Stomach (tissue), 9 donors: ENCODE results near the gene PLEKHM3. TPM values are rescaled to one million over a fixed set of nuclear protein-coding genes. Genes with fewer than 3 reads are reported as not detected.
A peak's percentile ranks its signal among the peaks of the same experiment; 100 is the strongest.

Experiments
- DNase-seq, 2 donors: peaks; one replicate each; pipeline versions ENCODE4 v3.0.0 to v3.0.0-alpha.2; 2013 to 2019
- H3K27ac ChIP-seq, 5 donors: fragments of 200-600 bp in 4 of 5; sonication (generic) in 4 of 5; one replicate each; pipeline ENCODE4 v1.5.1; 2013 to 2019; ENCODE audit warnings: mild to moderate bottlenecking in 1 of 5, moderate library complexity in 1 of 5
- H3K27me3 ChIP-seq, 3 donors: fragments of 200-600 bp; sonication (generic); one replicate each; pipeline ENCODE4 v1.5.1; 2017 to 2019; ENCODE audit warnings: mixed run types in 1 of 3
- H3K36me3 ChIP-seq, 4 donors: fragments of 200-600 bp; sonication (generic); 1 replicate in 3 of 4; 2 replicates in 1 of 4; pipeline ENCODE4 v1.5.1; 2016 to 2019
- H3K4me1 ChIP-seq, 4 donors: fragments of 200-600 bp; sonication (generic); one replicate each; pipeline ENCODE4 v1.5.1; 2016 to 2019
- H3K4me3 ChIP-seq, 4 donors: fragments of 200-600 bp; sonication (generic) in 3 of 4; one replicate each; pipeline ENCODE4 v1.5.1; 2016 to 2019; ENCODE audit warnings: mild to moderate bottlenecking in 1 of 4
- H3K9me3 ChIP-seq, 4 donors: fragments of 200-600 bp; sonication (generic); one replicate each; pipeline ENCODE4 v1.5.1; 2016 to 2019
- CTCF ChIP-seq, 7 experiments: fragments of 450-650 bp in 4 of 7; fragments of 200-600 bp in 3 of 7; sonication (generic) in 3 of 7; IDR thresholded peaks; one replicate each; pipeline ENCODE4 v1.5.1; 2016 to 2019; ENCODE audit warnings: antibody characterized with exemption in 7 of 7, control low read depth in 2 of 7, mild to moderate bottlenecking in 1 of 7
- EP300 ChIP-seq: sonication (generic); formaldehyde crosslinking; IDR thresholded peaks from one replicate; pipeline ENCODE4 v1.6.1; 2017; ENCODE audit warnings: antibody characterized with exemption
- POLR2A ChIP-seq, 4 donors: fragments of 450-650 bp; IDR thresholded peaks; one replicate each; pipeline ENCODE4 v1.6.1; 2016; ENCODE audit warnings: antibody characterized with exemption in 4 of 4, control low read depth in 2 of 4, mild to moderate bottlenecking in 1 of 4, moderate library complexity in 1 of 4
- POLR2AphosphoS5 ChIP-seq, 3 donors: sonication (generic); formaldehyde crosslinking; IDR thresholded peaks; one replicate each; pipeline ENCODE4 v1.6.1; 2016; ENCODE audit warnings: antibody characterized with exemption in 3 of 3
- WGBS, 5 donors: extraction: QIAGEN DNeasy Blood & Tissue Kit in 3 of 5; methylation state at CpG; one replicate each; pipeline versions ENCODE4 v1.1.5 to v1.1.7; 2013 to 2018; 5-methylcytosine and 5-hydroxymethylcytosine counted together
- intact Hi-C: fragments of 100-400 bp; cut with DNase I; formaldehyde crosslinking; loops from one replicate; pipeline ENCODE4 v1.15.1; 2023; ENCODE audit warnings: low total_unique reads
- polyA plus RNA-seq, 3 donors: library from polyadenylated mRNA; stranded (reverse); fragments of 200-250 nt; gene quantifications; one replicate each; pipeline ENCODE4 v1.2.3, GENCODE V29; 2013
- total RNA-seq, 5 donors: library from RNA; depleted of rRNA; stranded (reverse); fragments of >200 nt; gene quantifications; one replicate each; pipeline versions ENCODE4 v1.1.0 to v1.2.3, GENCODE V29; 2014 to 2016
- donor health status: healthy with polysubstance abuse.
- donor health status: Bipolar disorder and iron deficiency.
- donor health status: healthy.

PLEKHM3 gene
- total and polyA plus RNA-seq, 8 donors, result 2.1 to 35.1 (median 5.4) TPM

GRCh38 chr2:207901401-207901800, 123.9 kb downstream of the PLEKHM3 start:
- DNase-seq, result no peak
- H3K9me3 ChIP-seq, result no peaks in the 10 kb centered on the region
- TF ChIP-seq POLR2AphosphoS5 (IDR thresholded peaks at IDR 0.05) (no peak), EP300 (no peak), CTCF (IDR thresholded peaks at IDR 0.05) (no peak), POLR2A (IDR thresholded peaks at IDR 0.05) (no peak)
- intact Hi-C loops, result no loop called here
- H3K4me3 ChIP-seq, result no peak overlapping the region
- WGBS, 5 donors, result 92 to 96% (median 96%) methylated on average over 4 of the region's 4 CpGs
- H3K36me3 ChIP-seq, result peaks cover 0 to 20% (median 12%) of the 10 kb centered on the region in 4 donors
- no peak overlapping the region for H3K27ac ChIP-seq
- peaks cover 5 to 35% (median 18%) of the 10 kb centered on the region in 4 donors for H3K4me1 ChIP-seq
- H3K27me3 ChIP-seq, result no peaks in the 10 kb centered on the region

- intact Hi-C loops, result no loop called here
- DNase-seq, result no peak
- no peaks in the 10 kb centered on the region for H3K27me3 ChIP-seq
- H3K9me3 ChIP-seq, result no peaks in the 10 kb centered on the region
- TF ChIP-seq EP300, result no peak
- no peak for TF ChIP-seq POLR2AphosphoS5 (IDR thresholded peaks at IDR 0.05)
- no peak for TF ChIP-seq CTCF (IDR thresholded peaks at IDR 0.05)
- no peak for TF ChIP-seq POLR2A (IDR thresholded peaks at IDR 0.05)
- peak overlapping the region in 3 of 5 donors; percentile 13 to 40 (median 34) for H3K27ac ChIP-seq
- peaks cover 0 to 20% (median 12%) of the 10 kb centered on the region in 4 donors for H3K36me3 ChIP-seq
- WGBS, 5 donors, result 83 to 94% (median 91%) methylated on average over 8 of the region's 8 CpGs
- H3K4me3 ChIP-seq, result no peak overlapping the region
- H3K4me1 ChIP-seq, result peaks cover 12 to 45% (median 27%) of the 10 kb centered on the region in 4 donors
Observed at GRCh38 chr2:207898354-207898695, 127.0 kb downstream of the PLEKHM3 start.

- peak overlapping the region in 3 of 5 donors; percentile 34 to 40 (median 34) for H3K27ac ChIP-seq
- no peaks in the 10 kb centered on the region for H3K27me3 ChIP-seq
- no peaks in the 10 kb centered on the region for H3K9me3 ChIP-seq
- peaks cover 17 to 51% (median 33%) of the 10 kb centered on the region in 4 donors for H3K4me1 ChIP-seq
- H3K36me3 ChIP-seq, result peaks cover 0 to 20% (median 12%) of the 10 kb centered on the region in 4 donors
- TF ChIP-seq EP300 (no peak), CTCF (IDR thresholded peaks at IDR 0.05) (no peak), POLR2AphosphoS5 (IDR thresholded peaks at IDR 0.05) (peak in 1 of 3 donors; percentile 33), POLR2A (IDR thresholded peaks at IDR 0.05) (no peak)
- 60 to 77% (median 68%) methylated on average over 9 of the region's 9 CpGs for WGBS, 5 donors
- H3K4me3 ChIP-seq, result no peak overlapping the region
- intact Hi-C loops, result no loop called here
- peak in 1 of 2 donors; percentile 27 for DNase-seq
Observed at GRCh38 chr2:207897541-207898353, 127.6 kb downstream of the PLEKHM3 start.

GRCh38 chr2:207896525-207897285, 128.6 kb downstream of the PLEKHM3 start:
- H3K4me3 ChIP-seq, result no peak overlapping the region
- no peaks in the 10 kb centered on the region for H3K27me3 ChIP-seq
- H3K27ac ChIP-seq, result no peak overlapping the region
- DNase-seq, result peak in 1 of 2 donors; percentile 35
- intact Hi-C loops, result no loop called here
- WGBS, 5 donors, result 87 to 98% (median 96%) methylated on average over 6 of the region's 6 CpGs
- H3K4me1 ChIP-seq, result peaks cover 23 to 59% (median 41%) of the 10 kb centered on the region in 4 donors
- peaks cover 0 to 17% (median 12%) of the 10 kb centered on the region in 4 donors for H3K36me3 ChIP-seq
- H3K9me3 ChIP-seq, result no peaks in the 10 kb centered on the region
- TF ChIP-seq POLR2A (IDR thresholded peaks at IDR 0.05), result no peak
- no peak for TF ChIP-seq EP300
- TF ChIP-seq POLR2AphosphoS5 (IDR thresholded peaks at IDR 0.05), result no peak
- TF ChIP-seq CTCF (IDR thresholded peaks at IDR 0.05), result no peak
